ENCODE data around the gene TMEM163.

- no peak for TF ChIP-seq CTCF (IDR thresholded peaks at IDR 0.05)
- no peak for TF ChIP-seq POLR2A (IDR thresholded peaks at IDR 0.05)
- TF ChIP-seq EP300 (IDR thresholded peaks at IDR 0.05) = no peak
These were observed 48.8 kb downstream of the TMEM163 start for GRCh38 chr2:134669731-134670669.
